Measurements from ENCODE around the gene TWIST2. TPM values are rescaled to one million over a fixed set of nuclear protein-coding genes. Genes with fewer than 3 reads are reported as not detected.

Gene TWIST2
- total RNA-seq, 1 experiment from 2014 or later, result 7.1 TPM

GRCh38 chr2:238893349-238894000 lies 45.6 kb downstream of the TWIST2 start:
- Histone ChIP-seq H3K4me3 (ENCODE audit: insufficient read depth, low read depth, low read length) (no peak overlapping the region), H3K36me3 (replicated peaks; ENCODE audit: control insufficient read depth, insufficient read depth, low read length) (no peaks in the 10 kb centered on the region), H3K27me3 (ENCODE audit: control insufficient read depth, insufficient read depth, low read length) (no peaks in the 10 kb centered on the region)
- DNase-seq, result no peak

- no peak for DNase-seq
- H3K4me3 ChIP-seq (ENCODE audit: insufficient read depth, low read depth, low read length), result no peak overlapping the region
- H3K36me3 ChIP-seq (replicated peaks; ENCODE audit: control insufficient read depth, insufficient read depth, low read length), result no peaks in the 10 kb centered on the region
- no peaks in the 10 kb centered on the region for H3K27me3 ChIP-seq (ENCODE audit: control insufficient read depth, insufficient read depth, low read length)
These were observed 46.5 kb downstream of the TWIST2 start for GRCh38 chr2:238894226-238894949.

GRCh38 chr2:238894950-238895298 lies 47.0 kb downstream of the TWIST2 start:
- no peak for DNase-seq
- H3K4me3 ChIP-seq (ENCODE audit: insufficient read depth, low read depth, low read length), result no peak overlapping the region
- H3K36me3 ChIP-seq (replicated peaks; ENCODE audit: control insufficient read depth, insufficient read depth, low read length), result no peaks in the 10 kb centered on the region
- no peaks in the 10 kb centered on the region for H3K27me3 ChIP-seq (ENCODE audit: control insufficient read depth, insufficient read depth, low read length)

GRCh38 chr2:238895361-238895882 lies 47.5 kb downstream of the TWIST2 start:
- H3K27me3 ChIP-seq (ENCODE audit: control insufficient read depth, insufficient read depth, low read length), result no peaks in the 10 kb centered on the region
- DNase-seq, result no peak
- no peak overlapping the region for H3K4me3 ChIP-seq (ENCODE audit: insufficient read depth, low read depth, low read length)
- no peaks in the 10 kb centered on the region for H3K36me3 ChIP-seq (replicated peaks; ENCODE audit: control insufficient read depth, insufficient read depth, low read length)

- peak; percentile 89 for DNase-seq
- Histone ChIP-seq H3K36me3 (replicated peaks; ENCODE audit: control insufficient read depth, insufficient read depth, low read length) (no peaks in the 10 kb centered on the region), H3K27me3 (ENCODE audit: control insufficient read depth, insufficient read depth, low read length) (no peaks in the 10 kb centered on the region), H3K4me3 (ENCODE audit: insufficient read depth, low read depth, low read length) (no peak overlapping the region)
These were observed 48.2 kb downstream of the TWIST2 start for GRCh38 chr2:238895891-238896600.

GRCh38 chr2:238896641-238897040 lies 48.8 kb downstream of the TWIST2 start:
- H3K4me3 ChIP-seq (ENCODE audit: insufficient read depth, low read depth, low read length), result no peak overlapping the region
- H3K36me3 ChIP-seq (replicated peaks; ENCODE audit: control insufficient read depth, insufficient read depth, low read length), result no peaks in the 10 kb centered on the region
- H3K27me3 ChIP-seq (ENCODE audit: control insufficient read depth, insufficient read depth, low read length), result no peaks in the 10 kb centered on the region
- no peak for DNase-seq

- Histone ChIP-seq H3K36me3 (replicated peaks; ENCODE audit: control insufficient read depth, insufficient read depth, low read length) (no peaks in the 10 kb centered on the region), H3K4me3 (ENCODE audit: insufficient read depth, low read depth, low read length) (no peak overlapping the region), H3K27me3 (ENCODE audit: control insufficient read depth, insufficient read depth, low read length) (no peaks in the 10 kb centered on the region)
- DNase-seq, result no peak
These were observed 49.4 kb downstream of the TWIST2 start for GRCh38 chr2:238897122-238897880.

GRCh38 chr2:238897911-238898311 lies 50.0 kb downstream of the TWIST2 start:
- no peak for DNase-seq
- Histone ChIP-seq H3K36me3 (replicated peaks; ENCODE audit: control insufficient read depth, insufficient read depth, low read length) (no peaks in the 10 kb centered on the region), H3K27me3 (ENCODE audit: control insufficient read depth, insufficient read depth, low read length) (no peaks in the 10 kb centered on the region), H3K4me3 (ENCODE audit: insufficient read depth, low read depth, low read length) (no peak overlapping the region)

GRCh38 chr2:238898534-238899281 lies 50.8 kb downstream of the TWIST2 start:
- no peaks in the 10 kb centered on the region for H3K27me3 ChIP-seq (ENCODE audit: control insufficient read depth, insufficient read depth, low read length)

GRCh38 chr2:238899386-238899785 lies 51.5 kb downstream of the TWIST2 start:
- no peak for DNase-seq
- H3K27me3 ChIP-seq (ENCODE audit: control insufficient read depth, insufficient read depth, low read length), result no peaks in the 10 kb centered on the region
- no peaks in the 10 kb centered on the region for H3K36me3 ChIP-seq (replicated peaks; ENCODE audit: control insufficient read depth, insufficient read depth, low read length)
- H3K4me3 ChIP-seq (ENCODE audit: insufficient read depth, low read depth, low read length), result no peak overlapping the region

More at GRCh38 chr2:238898534-238899281, 50.8 kb downstream of the TWIST2 start:
- H3K4me3 ChIP-seq (ENCODE audit: insufficient read depth, low read depth, low read length), result no peak overlapping the region
- no peaks in the 10 kb centered on the region for H3K36me3 ChIP-seq (replicated peaks; ENCODE audit: control insufficient read depth, insufficient read depth, low read length)
- peak; percentile 21 for DNase-seq

GRCh38 chr2:238900511-238900910 lies 52.6 kb downstream of the TWIST2 start:
- Histone ChIP-seq H3K36me3 (replicated peaks; ENCODE audit: control insufficient read depth, insufficient read depth, low read length) (no peaks in the 10 kb centered on the region), H3K4me3 (ENCODE audit: insufficient read depth, low read depth, low read length) (no peak overlapping the region), H3K27me3 (ENCODE audit: control insufficient read depth, insufficient read depth, low read length) (no peaks in the 10 kb centered on the region)
- DNase-seq, result peak; percentile 24

GRCh38 chr2:238901461-238902057 lies 53.7 kb downstream of the TWIST2 start:
- H3K27me3 ChIP-seq (ENCODE audit: control insufficient read depth, insufficient read depth, low read length), result no peaks in the 10 kb centered on the region
- no peak overlapping the region for H3K4me3 ChIP-seq (ENCODE audit: insufficient read depth, low read depth, low read length)
- DNase-seq, result peak; percentile 21
- H3K36me3 ChIP-seq (replicated peaks; ENCODE audit: control insufficient read depth, insufficient read depth, low read length), result no peaks in the 10 kb centered on the region

- DNase-seq, result no peak
- H3K36me3 ChIP-seq (replicated peaks; ENCODE audit: control insufficient read depth, insufficient read depth, low read length), result no peaks in the 10 kb centered on the region
- H3K4me3 ChIP-seq (ENCODE audit: insufficient read depth, low read depth, low read length), result no peak overlapping the region
- H3K27me3 ChIP-seq (ENCODE audit: control insufficient read depth, insufficient read depth, low read length), result no peaks in the 10 kb centered on the region
These were observed 54.4 kb downstream of the TWIST2 start for GRCh38 chr2:238902285-238902684.
